ENCODE data around the gene CCL22.

- TF ChIP-seq CTCF (IDR thresholded peaks at IDR 0.05; ENCODE audit: poor library complexity) (no peak), EZH2 (IDR thresholded peaks at IDR 0.05; ENCODE audit: borderline replicate concordance) (no peak), EZH2phosphoT487 (IDR thresholded peaks at IDR 0.05; ENCODE audit: low read depth, severe bottlenecking, unreplicated experiment) (no peak)
These were observed 15.4 kb upstream of the CCL22 start for GRCh38 chr16:57343221-57343620.
